SK-N-SH treated with all-trans-retinoic acid at 6 μM for 48 hours (cell line): Measurements from ENCODE around the gene DAB2.

Source experiments
- ATAC-seq: fragments of 200-7000 bp; cut with Tn5 transposase; 3 replicates; pipeline ENCODE4 v1.9.1; 2020; ENCODE audit warnings: mild to moderate bottlenecking, moderate library complexity
- ARNTL ChIP-seq: fragments of 450-650 bp; formaldehyde crosslinking; IDR thresholded peaks from 2 replicates; pipeline ENCODE4 v1.5.0; 2020; ENCODE audit warnings: low read depth, mild to moderate bottlenecking, moderate library complexity, borderline replicate concordance
- BACH2 ChIP-seq: fragments of 250-450 bp; sonication (Bioruptor Pico); IDR thresholded peaks from 2 replicates; pipeline ENCODE4 v1.9.0; 2021; ENCODE audit warnings: mild to moderate bottlenecking, borderline replicate concordance
- CREB5 ChIP-seq: fragments of 250-450 bp; sonication (Bioruptor Pico); IDR thresholded peaks from 2 replicates; pipeline ENCODE4 v1.5.1; 2020; ENCODE audit warnings: low read depth, mild to moderate bottlenecking, moderate library complexity
- CSDC2 ChIP-seq: fragments of 250-450 bp; sonication (Bioruptor Pico); IDR thresholded peaks from 2 replicates; pipeline ENCODE4 v1.5.0; 2020; ENCODE audit warnings: mild to moderate bottlenecking, moderate library complexity
- CSRNP3 ChIP-seq: fragments of 250-450 bp; sonication (Bioruptor Pico); IDR thresholded peaks from 2 replicates; pipeline ENCODE4 v1.5.1; 2021; ENCODE audit warnings: mild to moderate bottlenecking, moderate library complexity
- ESRRG ChIP-seq: fragments of 250-450 bp; sonication (Bioruptor Pico); IDR thresholded peaks from 2 replicates; pipeline ENCODE4 v1.6.1; 2021; ENCODE audit warnings: mild to moderate bottlenecking
- GLIS3 ChIP-seq: fragments of 250-450 bp; sonication (Bioruptor Pico); IDR thresholded peaks from 2 replicates; pipeline ENCODE4 v1.5.0; 2020; ENCODE audit warnings: mild to moderate bottlenecking, moderate library complexity
- ISL1 ChIP-seq: fragments of 250-450 bp; sonication (Bioruptor Pico); IDR thresholded peaks from 2 replicates; pipeline ENCODE4 v2.1.2; 2022; ENCODE audit warnings: mild to moderate bottlenecking, moderate library complexity
- OSR1 ChIP-seq: fragments of 250-450 bp; sonication (Bioruptor Pico); IDR thresholded peaks from 2 replicates; pipeline ENCODE4 v1.8.0; 2022; ENCODE audit warnings: moderate library complexity, mild to moderate bottlenecking, inconsistent platforms
- PPARA ChIP-seq: fragments of 250-450 bp; sonication (Bioruptor Pico); IDR thresholded peaks from 2 replicates; pipeline ENCODE4 v1.5.0; 2020; ENCODE audit warnings: mild to moderate bottlenecking, borderline replicate concordance
- RARB ChIP-seq: fragments of 250-450 bp; sonication (Bioruptor Pico); IDR thresholded peaks from 2 replicates; pipeline ENCODE4 v1.8.0; 2021; ENCODE audit warnings: mild to moderate bottlenecking, moderate library complexity
- SNAI2 ChIP-seq: fragments of 250-450 bp; sonication (Bioruptor Pico); IDR thresholded peaks from 2 replicates; pipeline ENCODE4 v1.5.0; 2020; ENCODE audit warnings: mild to moderate bottlenecking, moderate library complexity
- TCF4 ChIP-seq: fragments of 250-450 bp; sonication (Bioruptor Pico); IDR thresholded peaks from 2 replicates; pipeline ENCODE4 v1.8.0; 2021; ENCODE audit warnings: mild to moderate bottlenecking, moderate library complexity, borderline replicate concordance
- TSHZ2 ChIP-seq: fragments of 250-450 bp; sonication (Bioruptor Pico); IDR thresholded peaks from 2 replicates; pipeline ENCODE4 v1.5.0; 2020; ENCODE audit warnings: mild to moderate bottlenecking, moderate library complexity
- ZC3H10 ChIP-seq: fragments of 250-450 bp; sonication (Bioruptor Pico); IDR thresholded peaks from 2 replicates; pipeline ENCODE4 v1.5.1; 2021; ENCODE audit warnings: mild to moderate bottlenecking, moderate library complexity
- ZFP3 ChIP-seq: fragments of 250-450 bp; sonication (Bioruptor Pico); IDR thresholded peaks from 2 replicates; pipeline ENCODE4 v1.5.0; 2020; ENCODE audit warnings: mild to moderate bottlenecking, moderate library complexity
- ZFP30 ChIP-seq: fragments of 450-650 bp; formaldehyde crosslinking; IDR thresholded peaks from 2 replicates; pipeline ENCODE4 v1.5.0; 2022; ENCODE audit warnings: mild to moderate bottlenecking, moderate library complexity
- ZNF70 ChIP-seq: fragments of 450-650 bp; formaldehyde crosslinking; IDR thresholded peaks from 2 replicates; pipeline ENCODE4 v1.5.0; 2020; ENCODE audit warnings: mild to moderate bottlenecking, moderate library complexity
- TF ChIP-seq, protein P1 (sequence below): fragments of 250-450 bp; sonication (Bioruptor Pico); IDR thresholded peaks from 2 replicates; pipeline ENCODE4 v1.8.0; 2020; ENCODE audit warnings: mild to moderate bottlenecking, moderate library complexity, borderline replicate concordance
- TF ChIP-seq, protein P2 (sequence below): fragments of 250-450 bp; sonication (Bioruptor Pico); IDR thresholded peaks from 2 replicates; pipeline ENCODE4 v1.8.0; 2021; ENCODE audit warnings: low read depth, mild to moderate bottlenecking, moderate library complexity, borderline replicate concordance

Gene DAB2

GRCh38 chr5:39455645-39456044, 30.9 kb upstream of the DAB2 start:
- TF ChIP-seq OSR1 (no peak), SNAI2 (no peak), TCF4 (no peak), RARB (CRISPR knock-in tag) (no peak), PPARA (CRISPR knock-in tag) (no peak), CSRNP3 (CRISPR knock-in tag) (no peak), BACH2 (CRISPR knock-in tag) (no peak), ZFP3 (CRISPR knock-in tag) (no peak), ISL1 (CRISPR knock-in tag) (no peak), ZNF70 (CRISPR knock-in tag) (no peak), ZC3H10 (CRISPR knock-in tag) (no peak), TSHZ2 (CRISPR knock-in tag) (no peak), ZFP30 (CRISPR knock-in tag) (no peak), ARNTL (CRISPR knock-in tag) (no peak), CREB5 (CRISPR knock-in tag) (no peak), ESRRG (no peak)
- TF ChIP-seq, protein P1, sequence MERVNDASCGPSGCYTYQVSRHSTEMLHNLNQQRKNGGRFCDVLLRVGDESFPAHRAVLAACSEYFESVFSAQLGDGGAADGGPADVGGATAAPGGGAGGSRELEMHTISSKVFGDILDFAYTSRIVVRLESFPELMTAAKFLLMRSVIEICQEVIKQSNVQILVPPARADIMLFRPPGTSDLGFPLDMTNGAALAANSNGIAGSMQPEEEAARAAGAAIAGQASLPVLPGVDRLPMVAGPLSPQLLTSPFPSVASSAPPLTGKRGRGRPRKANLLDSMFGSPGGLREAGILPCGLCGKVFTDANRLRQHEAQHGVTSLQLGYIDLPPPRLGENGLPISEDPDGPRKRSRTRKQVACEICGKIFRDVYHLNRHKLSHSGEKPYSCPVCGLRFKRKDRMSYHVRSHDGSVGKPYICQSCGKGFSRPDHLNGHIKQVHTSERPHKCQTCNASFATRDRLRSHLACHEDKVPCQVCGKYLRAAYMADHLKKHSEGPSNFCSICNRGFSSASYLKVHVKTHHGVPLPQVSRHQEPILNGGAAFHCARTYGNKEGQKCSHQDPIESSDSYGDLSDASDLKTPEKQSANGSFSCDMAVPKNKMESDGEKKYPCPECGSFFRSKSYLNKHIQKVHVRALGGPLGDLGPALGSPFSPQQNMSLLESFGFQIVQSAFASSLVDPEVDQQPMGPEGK (CRISPR knock-in tag) = no peak
- no peak for ATAC-seq

- ATAC-seq = no peak
- TF ChIP-seq, protein P1 (CRISPR knock-in tag) = no peak
- TF ChIP-seq GLIS3 (CRISPR knock-in tag) (no peak), CSDC2 (CRISPR knock-in tag) (no peak), ESRRG (no peak)
Measured at GRCh38 chr5:39453606-39454005, 28.8 kb upstream of the DAB2 start.

DNA sequence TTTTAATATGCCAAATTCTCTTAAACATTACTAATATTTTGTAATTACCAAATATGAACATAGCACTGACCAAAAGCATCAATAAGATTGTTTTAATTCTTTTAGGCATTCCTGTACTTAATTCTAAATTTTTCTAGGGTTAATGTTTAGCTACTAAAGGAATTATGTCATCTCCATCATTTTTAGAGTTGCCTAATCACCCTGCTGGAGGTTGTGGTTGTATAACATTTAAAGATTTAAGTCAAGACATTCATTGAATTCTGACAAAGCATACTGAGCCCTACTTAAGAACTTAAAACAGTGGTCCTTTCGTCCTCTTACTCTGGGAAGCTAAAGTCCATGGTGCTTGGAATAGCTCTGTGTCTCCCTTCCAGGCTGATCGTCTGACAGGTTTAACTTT, 28.1 kb upstream of the DAB2 start:
- no peak for TF ChIP-seq ZC3H10 (CRISPR knock-in tag)
- no peak for TF ChIP-seq ZFP30 (CRISPR knock-in tag)
- TF ChIP-seq, protein P2, sequence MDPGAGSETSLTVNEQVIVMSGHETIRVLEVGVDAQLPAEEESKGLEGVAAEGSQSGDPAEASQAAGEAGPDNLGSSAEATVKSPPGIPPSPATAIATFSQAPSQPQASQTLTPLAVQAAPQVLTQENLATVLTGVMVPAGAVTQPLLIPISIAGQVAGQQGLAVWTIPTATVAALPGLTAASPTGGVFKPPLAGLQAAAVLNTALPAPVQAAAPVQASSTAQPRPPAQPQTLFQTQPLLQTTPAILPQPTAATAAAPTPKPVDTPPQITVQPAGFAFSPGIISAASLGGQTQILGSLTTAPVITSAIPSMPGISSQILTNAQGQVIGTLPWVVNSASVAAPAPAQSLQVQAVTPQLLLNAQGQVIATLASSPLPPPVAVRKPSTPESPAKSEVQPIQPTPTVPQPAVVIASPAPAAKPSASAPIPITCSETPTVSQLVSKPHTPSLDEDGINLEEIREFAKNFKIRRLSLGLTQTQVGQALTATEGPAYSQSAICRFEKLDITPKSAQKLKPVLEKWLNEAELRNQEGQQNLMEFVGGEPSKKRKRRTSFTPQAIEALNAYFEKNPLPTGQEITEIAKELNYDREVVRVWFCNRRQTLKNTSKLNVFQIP = no peak
- no peak for TF ChIP-seq CSRNP3 (CRISPR knock-in tag)
- TF ChIP-seq SNAI2 = no peak
- TF ChIP-seq GLIS3 (CRISPR knock-in tag) = no peak
- no peak for TF ChIP-seq ZFP3 (CRISPR knock-in tag)
- no peak for ATAC-seq
